ENCODE results near the gene SLC10A3. TPM values are rescaled to one million over a fixed set of nuclear protein-coding genes. Genes with fewer than 3 reads are reported as not detected.

SLC10A3 gene
- total RNA-seq, 2 experiments from 2014 or later: 29.1 to 30.8 TPM

GRCh38 chrX:154458116-154458953 lies 32.1 kb downstream of the SLC10A3 start, which contains the start of gene PLXNA3:
PLXNA3 (plus strand) TSS chrX:154458281; CDS start chrX:154460184, 1,903 bp downstream.
- H3K27ac Mint-ChIP-seq: peak within 1 kb of the TSS; percentile 96
- H3K9me3 Mint-ChIP-seq (ENCODE audit: insufficient read depth): no peaks in the 10 kb centered on the region
- DNase-seq: peak; percentile 62
- peak; percentile 73 for ATAC-seq
- peaks cover 9% of the 10 kb centered on the region for H3K36me3 Mint-ChIP-seq (ENCODE audit: low read depth)
- H3K4me1 Mint-ChIP-seq (ENCODE audit: low read depth): peaks cover 18% of the 10 kb centered on the region
- POLR2A ChIA-PET: interaction anchor here (0.8 to 1.4 kb wide), 6 partner anchors 19 to 570 kb away, joined by 3 to 7 read pairs (median 3); partner anchors contain the start of genes SLC10A3 and TAFAZZIN
- H3K27me3 Mint-ChIP-seq (ENCODE audit: low read depth): no peaks in the 10 kb centered on the region
- CTCF ChIA-PET: interaction anchor here (0.8 kb wide), 1 partner anchor 69 kb away, joined by 3 read pairs; no protein-coding TSS in a partner anchor
- H3K4me3 Mint-ChIP-seq: peak within 1 kb of the TSS; percentile 91

GRCh38 chrX:154457491-154458115 lies 32.8 kb downstream of the SLC10A3 start:
- H3K27me3 Mint-ChIP-seq (ENCODE audit: low read depth): no peaks in the 10 kb centered on the region
- ATAC-seq: peak; percentile 68
- H3K36me3 Mint-ChIP-seq (ENCODE audit: low read depth): peaks cover 9% of the 10 kb centered on the region
- DNase-seq: peak; percentile 63
- POLR2A ChIA-PET: interaction anchor here (0.8 to 0.9 kb wide), 3 partner anchors 33 to 571 kb away, joined by 3 read pairs; partner anchors contain the start of gene SLC10A3
- H3K4me3 Mint-ChIP-seq: peak overlapping the region; percentile 91
- H3K9me3 Mint-ChIP-seq (ENCODE audit: insufficient read depth): no peaks in the 10 kb centered on the region
- CTCF ChIA-PET: no interaction called here
- H3K27ac Mint-ChIP-seq: peak overlapping the region; percentile 96
- H3K4me1 Mint-ChIP-seq (ENCODE audit: low read depth): peaks cover 18% of the 10 kb centered on the region

GRCh38 chrX:154452823-154453222 lies 37.6 kb downstream of the SLC10A3 start:
- no peak for DNase-seq
- H3K27me3 Mint-ChIP-seq (ENCODE audit: low read depth): no peaks in the 10 kb centered on the region
- H3K36me3 Mint-ChIP-seq (ENCODE audit: low read depth): peaks cover 4% of the 10 kb centered on the region
- H3K4me1 Mint-ChIP-seq (ENCODE audit: low read depth): peaks cover 5% of the 10 kb centered on the region
- H3K27ac Mint-ChIP-seq: no peak overlapping the region
- no peak overlapping the region for H3K4me3 Mint-ChIP-seq
- no peak for ATAC-seq
- CTCF ChIA-PET: no interaction called here
- no peaks in the 10 kb centered on the region for H3K9me3 Mint-ChIP-seq (ENCODE audit: insufficient read depth)
- POLR2A ChIA-PET: no interaction called here

- ChIA-PET CTCF (no interaction called here), POLR2A (no interaction called here)
- peaks cover 7% of the 10 kb centered on the region for H3K4me1 Mint-ChIP-seq (ENCODE audit: low read depth)
- H3K27me3 Mint-ChIP-seq (ENCODE audit: low read depth): no peaks in the 10 kb centered on the region
- H3K9me3 Mint-ChIP-seq (ENCODE audit: insufficient read depth): no peaks in the 10 kb centered on the region
- ATAC-seq (no peak), DNase-seq (no peak)
- peaks cover 12% of the 10 kb centered on the region for H3K36me3 Mint-ChIP-seq (ENCODE audit: low read depth)
- H3K4me3 Mint-ChIP-seq: no peak overlapping the region
- no peak overlapping the region for H3K27ac Mint-ChIP-seq
These were observed 40.1 kb downstream of the SLC10A3 start for GRCh38 chrX:154450312-154450711.

- POLR2A ChIA-PET: no interaction called here
- DNase-seq (no peak), ATAC-seq (no peak)
- no peak overlapping the region for H3K27ac Mint-ChIP-seq
- no peak overlapping the region for H3K4me3 Mint-ChIP-seq
- no peaks in the 10 kb centered on the region for H3K9me3 Mint-ChIP-seq (ENCODE audit: insufficient read depth)
- H3K27me3 Mint-ChIP-seq (ENCODE audit: low read depth): no peaks in the 10 kb centered on the region
- CTCF ChIA-PET: interaction anchor here (0.6 kb wide), 1 partner anchor 31 kb away, joined by 3 read pairs; no protein-coding TSS in a partner anchor
- peaks cover 7% of the 10 kb centered on the region for H3K4me1 Mint-ChIP-seq (ENCODE audit: low read depth)
- peaks cover 12% of the 10 kb centered on the region for H3K36me3 Mint-ChIP-seq (ENCODE audit: low read depth)
These were observed 40.8 kb downstream of the SLC10A3 start for GRCh38 chrX:154449618-154450017.

- H3K27me3 Mint-ChIP-seq (ENCODE audit: low read depth): no peaks in the 10 kb centered on the region
- H3K4me1 Mint-ChIP-seq (ENCODE audit: low read depth): peaks cover 8% of the 10 kb centered on the region
- no peak for DNase-seq
- no peak for ATAC-seq
- POLR2A ChIA-PET: no interaction called here
- H3K36me3 Mint-ChIP-seq (ENCODE audit: low read depth): peaks cover 12% of the 10 kb centered on the region
- H3K27ac Mint-ChIP-seq: no peak overlapping the region
- CTCF ChIA-PET: no interaction called here
- H3K9me3 Mint-ChIP-seq (ENCODE audit: insufficient read depth): no peaks in the 10 kb centered on the region
- no peak overlapping the region for H3K4me3 Mint-ChIP-seq
These were observed 41.9 kb downstream of the SLC10A3 start for GRCh38 chrX:154448484-154448883.

GRCh38 chrX:154446430-154446829 lies 44.0 kb downstream of the SLC10A3 start:
- POLR2A ChIA-PET: no interaction called here

GRCh38 chrX:154445776-154446175 lies 44.7 kb downstream of the SLC10A3 start:
- H3K4me3 Mint-ChIP-seq: no peak overlapping the region

More at GRCh38 chrX:154446430-154446829, 44.0 kb downstream of the SLC10A3 start:
- DNase-seq (no peak), ATAC-seq (no peak)
- H3K36me3 Mint-ChIP-seq (ENCODE audit: low read depth): peaks cover 13% of the 10 kb centered on the region
- CTCF ChIA-PET: no interaction called here
- no peaks in the 10 kb centered on the region for H3K27me3 Mint-ChIP-seq (ENCODE audit: low read depth)
- no peak overlapping the region for H3K27ac Mint-ChIP-seq
- H3K9me3 Mint-ChIP-seq (ENCODE audit: insufficient read depth): no peaks in the 10 kb centered on the region
- peaks cover 17% of the 10 kb centered on the region for H3K4me1 Mint-ChIP-seq (ENCODE audit: low read depth)
- H3K4me3 Mint-ChIP-seq: no peak overlapping the region

GRCh38 chrX:154444755-154445246 lies 45.6 kb downstream of the SLC10A3 start:
- DNase-seq (no peak), ATAC-seq (no peak)
- Mint-ChIP-seq H3K27ac (peak overlapping the region; percentile 43), H3K4me3 (peak overlapping the region; percentile 53), H3K36me3 (ENCODE audit: low read depth) (peaks cover 22% of the 10 kb centered on the region), H3K4me1 (ENCODE audit: low read depth) (peaks cover 23% of the 10 kb centered on the region), H3K9me3 (ENCODE audit: insufficient read depth) (no peaks in the 10 kb centered on the region), H3K27me3 (ENCODE audit: low read depth) (no peaks in the 10 kb centered on the region)
- ChIA-PET POLR2A (interaction anchor here (1.0 to 1.4 kb wide), 2 partner anchors 17 to 45 kb away, joined by 3 to 4 read pairs; partner anchors contain the start of gene ATP6AP1), CTCF (no interaction called here)

More at GRCh38 chrX:154445776-154446175, 44.7 kb downstream of the SLC10A3 start:
- H3K4me1 Mint-ChIP-seq (ENCODE audit: low read depth): peaks cover 18% of the 10 kb centered on the region
- no peaks in the 10 kb centered on the region for H3K9me3 Mint-ChIP-seq (ENCODE audit: insufficient read depth)
- no peak for ATAC-seq
- H3K27me3 Mint-ChIP-seq (ENCODE audit: low read depth): no peaks in the 10 kb centered on the region
- peaks cover 17% of the 10 kb centered on the region for H3K36me3 Mint-ChIP-seq (ENCODE audit: low read depth)
- no peak for DNase-seq
- H3K27ac Mint-ChIP-seq: no peak overlapping the region
- ChIA-PET POLR2A (interaction anchor here (1.4 kb wide), 1 partner anchor 18 kb away, joined by 3 read pairs; the partner anchor contains the start of gene ATP6AP1), CTCF (no interaction called here)

GRCh38 chrX:154443992-154444754 lies 46.3 kb downstream of the SLC10A3 start, which contains the start of gene FAM50A:
FAM50A (plus strand) TSS chrX:154444141; CDS start chrX:154444236, 95 bp downstream.
- ATAC-seq: peak; percentile 80
- H3K9me3 Mint-ChIP-seq (ENCODE audit: insufficient read depth): no peaks in the 10 kb centered on the region
- CTCF ChIA-PET: no interaction called here

GRCh38 chrX:154443479-154443910 lies 46.9 kb downstream of the SLC10A3 start:
- Mint-ChIP-seq H3K9me3 (ENCODE audit: insufficient read depth) (no peaks in the 10 kb centered on the region), H3K4me3 (peak overlapping the region; percentile 63), H3K27ac (peak overlapping the region; percentile 77), H3K36me3 (ENCODE audit: low read depth) (peaks cover 26% of the 10 kb centered on the region), H3K27me3 (ENCODE audit: low read depth) (no peaks in the 10 kb centered on the region), H3K4me1 (ENCODE audit: low read depth) (peaks cover 24% of the 10 kb centered on the region)
- DNase-seq (no peak), ATAC-seq (peak; percentile 18)
- POLR2A ChIA-PET: interaction anchor here (0.6 kb wide), 1 partner anchor 15 kb away, joined by 3 read pairs; no protein-coding TSS in a partner anchor
- CTCF ChIA-PET: no interaction called here

More at GRCh38 chrX:154443992-154444754, 46.3 kb downstream of the SLC10A3 start, which contains the start of gene FAM50A:
- Mint-ChIP-seq H3K27ac (peak within 1 kb of the TSS; percentile 77), H3K4me1 (ENCODE audit: low read depth) (peaks cover 23% of the 10 kb centered on the region), H3K27me3 (ENCODE audit: low read depth) (no peaks in the 10 kb centered on the region), H3K36me3 (ENCODE audit: low read depth) (peaks cover 23% of the 10 kb centered on the region), H3K4me3 (peak within 1 kb of the TSS; percentile 63)
- peak; percentile 76 for DNase-seq
- POLR2A ChIA-PET: interaction anchor here (0.6 to 1.0 kb wide), 2 partner anchors 15 to 46 kb away, joined by 3 to 4 read pairs; no protein-coding TSS in a partner anchor
